DMS114 treated with DMSO at 0.1 percent for 48 hours (cell line): ENCODE measurements around the gene SPRR2A.
"Not testable (repeated sequence)": the region's sequence is repeated elsewhere in the genome, so short reads cannot be mapped to it uniquely, and the experiment has no call there.

Experiments
- DNase-seq: peaks from one replicate; lab custom pipeline; 2025; ENCODE audit not compliant: unreplicated experiment; lab: John Stamatoyannopoulos, UW

Gene SPRR2A

DNA sequence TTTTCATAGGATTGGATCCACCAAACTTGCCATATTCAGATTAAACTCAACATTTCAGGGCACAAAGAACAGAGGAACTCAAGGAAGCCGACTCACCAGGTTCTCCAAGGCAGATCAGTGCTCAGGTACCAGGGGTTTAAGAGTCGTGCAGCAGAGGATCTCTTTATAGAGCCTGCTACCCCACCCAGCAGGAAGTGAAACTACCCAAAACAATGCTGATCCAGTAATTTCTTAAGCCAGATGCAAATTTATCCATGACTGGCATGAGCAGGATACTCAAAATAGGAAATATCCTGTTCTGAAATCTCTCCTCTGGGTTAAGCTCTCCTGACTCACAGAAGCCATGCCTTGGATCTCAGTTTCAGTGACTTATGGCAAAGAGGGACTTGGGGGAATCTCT is at the start of gene SPRR2A:
TSS of gene SPRR2A (minus strand) at position 138 of the 400 bp plus-strand sequence. CDS start 777 bp downstream, outside the sequence.
- DNase-seq: no peak

GRCh38 chr1:153100245-153100644 is 42.9 kb upstream of the SPRR2A start:
- DNase-seq: no peak

DNA sequence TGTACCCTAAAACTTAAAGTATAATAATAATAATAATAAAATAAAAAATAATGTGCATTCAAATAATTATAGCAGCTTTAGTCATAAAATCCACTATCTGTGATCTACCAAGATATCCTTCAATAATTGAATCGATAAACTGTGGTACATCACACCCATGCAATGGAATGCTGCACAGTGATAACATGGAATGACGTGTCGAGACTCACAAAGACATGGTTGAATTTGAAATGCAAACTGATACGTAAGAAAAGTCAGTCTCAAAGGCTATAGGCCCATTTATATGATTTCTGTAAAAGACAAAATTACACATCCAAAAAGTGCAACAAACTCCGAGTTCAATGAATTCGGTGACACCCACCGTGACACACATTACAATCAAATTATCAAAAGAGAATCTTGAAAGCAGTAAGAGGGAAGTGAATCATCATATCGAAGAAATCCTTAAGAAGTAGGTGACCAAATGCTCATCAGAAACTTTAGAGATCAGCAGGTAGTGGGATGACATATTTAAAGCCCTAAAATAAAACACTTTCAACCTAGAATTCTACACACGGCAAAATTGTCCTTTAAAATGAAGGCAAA is 42.2 kb upstream of the SPRR2A start:
- no peak for DNase-seq

DNA sequence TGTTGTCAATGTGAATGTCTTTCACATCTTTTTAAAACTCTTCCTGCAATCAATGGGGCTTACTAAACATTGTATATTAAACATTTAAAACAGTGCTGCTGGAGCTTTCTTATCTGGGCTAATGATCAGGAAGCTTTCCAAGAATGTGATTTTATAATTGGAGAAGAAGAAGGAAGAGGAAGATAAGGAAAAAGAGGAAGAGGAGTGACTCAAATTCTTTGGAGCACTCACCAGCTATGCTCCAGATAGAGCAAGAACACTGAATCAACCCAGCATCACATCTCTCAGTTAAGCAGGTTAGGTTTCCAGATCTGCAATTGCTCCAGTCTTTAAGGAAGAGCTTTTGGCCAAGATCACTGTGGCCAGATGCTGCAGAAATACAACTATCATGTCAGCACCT is 38.5 kb upstream of the SPRR2A start:
- DNase-seq: no peak

DNA sequence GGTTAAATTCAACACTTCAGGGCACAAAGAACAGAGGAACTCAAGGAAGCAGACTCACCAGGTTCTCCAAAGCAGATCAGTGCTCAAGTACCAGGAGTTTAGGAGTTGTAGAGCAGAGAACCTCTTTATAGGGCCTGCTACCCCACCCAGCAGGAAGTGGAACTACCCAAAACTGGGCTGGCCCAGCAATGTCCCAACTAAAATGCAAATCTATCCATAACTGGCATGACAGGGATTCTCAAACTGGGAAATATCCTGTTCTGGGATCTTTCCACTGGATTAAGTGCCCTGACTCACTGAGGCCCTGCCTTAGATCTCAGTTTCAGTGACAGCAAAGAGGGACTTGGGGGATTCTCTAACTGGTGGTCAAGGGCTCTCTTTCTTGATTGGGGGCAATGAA is 37.1 kb upstream of the SPRR2A start, which contains the start of gene SPRR2E:
TSS of gene SPRR2E (minus strand) at position 101 of the 400 bp plus-strand sequence. CDS start 775 bp downstream, outside the sequence.
- DNase-seq: no peak

GRCh38 chr1:153087652-153088051 is 30.3 kb upstream of the SPRR2A start:
- no peak for DNase-seq

GRCh38 chr1:153081736-153082135 is 24.4 kb upstream of the SPRR2A start:
- no peak for DNase-seq

GRCh38 chr1:153072806-153073726 is 15.8 kb upstream of the SPRR2A start:
- no peak for DNase-seq

DNA sequence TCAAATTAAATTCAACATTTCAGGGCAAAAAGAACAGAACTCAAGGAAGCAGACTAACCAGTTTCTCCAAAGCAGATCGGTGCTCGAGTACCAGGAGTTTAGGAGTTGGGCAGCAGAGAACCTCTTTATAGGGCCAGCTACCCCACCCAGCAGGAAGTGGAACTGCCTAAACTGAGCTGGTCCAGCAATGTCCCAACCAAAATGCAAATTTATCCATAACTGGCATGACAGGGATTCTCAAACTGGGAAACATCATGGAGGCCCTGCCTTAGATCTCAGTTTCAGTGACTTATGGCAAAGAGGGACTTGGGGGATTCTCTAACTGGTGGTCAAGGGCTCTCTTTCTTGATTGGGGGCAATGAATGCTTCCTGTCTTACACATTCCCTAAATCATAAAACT is 14.2 kb upstream of the SPRR2A start, which contains the start of gene SPRR2B:
TSS of gene SPRR2B (minus strand) at position 101 of the 400 bp plus-strand sequence. CDS start 772 bp downstream, outside the sequence.
- DNase-seq: no peak

DNA sequence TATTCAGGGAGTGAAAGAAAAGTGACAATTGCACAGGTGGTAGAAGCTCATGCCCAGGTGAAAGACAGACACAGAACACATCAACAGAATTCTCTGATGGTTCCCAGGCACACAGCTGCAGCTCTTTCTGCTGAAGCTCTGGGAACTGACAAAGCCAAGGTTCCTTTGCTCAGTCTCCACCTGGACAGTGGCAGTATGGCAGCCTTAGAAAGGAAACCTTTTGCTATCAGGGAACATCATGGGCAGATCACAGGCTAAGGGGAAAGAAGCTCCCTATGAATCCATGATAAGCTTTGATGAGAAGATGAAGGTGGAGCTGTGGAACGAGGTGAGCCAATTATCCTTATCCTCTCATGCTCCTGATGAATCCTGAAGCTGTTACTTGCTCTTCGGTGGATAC is 12.9 kb upstream of the SPRR2A start:
- DNase-seq: no peak

- DNase-seq: no peak
These were observed 1.8 kb upstream of the SPRR2A start for GRCh38 chr1:153058826-153059784.

DNA sequence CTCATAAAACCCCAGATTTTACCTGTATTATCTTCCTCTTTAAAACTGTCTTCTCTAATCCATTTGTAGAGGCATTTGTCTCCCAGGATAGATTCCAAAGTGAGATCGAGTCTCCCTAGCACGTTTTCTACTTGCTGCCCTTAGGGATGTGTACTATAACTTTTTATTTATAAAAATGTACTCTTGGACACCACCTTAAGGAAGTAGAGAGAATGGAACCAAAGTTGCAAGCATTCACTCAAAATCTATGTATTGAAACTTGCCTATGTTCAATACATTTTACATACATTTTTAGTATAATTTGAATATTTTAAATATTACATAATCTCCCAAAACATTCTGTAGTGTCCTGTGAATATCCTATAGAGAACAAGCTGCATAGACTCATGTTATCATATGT is 842 bp upstream of the SPRR2A start:
- DNase-seq: no peak

GRCh38 chr1:153056111-153056510 is 1.2 kb downstream of the SPRR2A start:
- not testable (repeated sequence) for DNase-seq

DNA sequence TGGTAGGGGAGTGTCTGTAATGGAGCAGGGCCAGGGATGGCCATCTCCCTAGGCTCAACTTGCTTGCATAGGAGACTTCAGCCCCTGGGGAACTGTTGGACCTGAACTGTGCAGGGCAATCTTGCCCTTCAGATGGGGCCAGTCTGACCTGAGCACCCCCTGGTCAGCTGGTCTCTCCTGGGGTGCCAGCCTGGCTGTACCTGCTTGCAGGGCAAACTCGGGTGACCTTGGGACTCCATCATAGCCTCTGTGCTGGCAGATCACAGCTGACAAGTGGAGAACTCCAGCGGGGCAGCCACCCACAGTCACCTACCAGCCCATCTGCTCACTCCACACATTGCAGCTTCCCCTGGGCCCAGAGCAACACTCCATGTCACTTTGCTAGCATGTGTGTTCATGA is 8.1 kb downstream of the SPRR2A start:
- DNase-seq: no peak

DNA sequence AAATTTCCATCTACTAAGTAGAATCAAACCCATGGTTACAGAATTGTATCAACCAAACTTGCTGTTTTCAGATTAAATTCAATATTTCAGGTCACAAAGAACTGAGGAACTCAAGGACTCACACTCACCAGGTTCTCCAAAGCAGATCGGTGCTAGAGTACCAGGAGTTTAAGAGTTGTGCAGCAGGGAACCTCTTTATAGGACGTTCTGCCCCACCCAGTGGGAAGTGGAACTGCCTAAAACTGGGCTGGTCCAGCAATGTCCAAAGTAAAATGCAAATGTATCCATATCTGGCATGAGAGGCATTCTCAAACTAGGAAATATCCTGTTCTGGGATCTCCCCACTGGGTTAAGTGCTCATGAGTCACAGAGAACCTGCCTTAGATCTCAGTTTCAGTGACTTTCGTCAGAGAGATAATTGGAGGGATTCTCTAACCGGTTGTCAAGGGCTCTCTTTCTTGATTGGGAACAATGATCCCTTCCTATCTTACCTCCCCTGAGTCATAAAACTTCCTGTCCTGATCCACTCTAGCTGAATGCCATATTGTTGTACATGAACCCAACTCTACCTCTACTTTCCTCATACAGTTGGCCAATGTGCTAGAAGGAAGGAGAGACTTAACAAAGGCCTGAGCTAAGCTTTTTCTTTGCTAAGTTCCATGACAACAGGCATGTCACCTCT is 16.2 kb downstream of the SPRR2A start, which contains the start of gene SPRR2D:
TSS of gene SPRR2D (minus strand) at position 171 of the 682 bp plus-strand sequence. CDS start 774 bp downstream, outside the sequence.
- DNase-seq: no peak

GRCh38 chr1:153035211-153035610 is 22.1 kb downstream of the SPRR2A start:
- no peak for DNase-seq

- no peak for DNase-seq
These were observed 24.5 kb downstream of the SPRR2A start for GRCh38 chr1:153032677-153033308.

GRCh38 chr1:153032073-153032472 is 25.2 kb downstream of the SPRR2A start:
- DNase-seq: no peak

- no peak for DNase-seq
These were observed 26.4 kb downstream of the SPRR2A start, which contains the start of gene SPRR1B for GRCh38 chr1:153030895-153031294. SPRR1B (plus strand) TSS chr1:153031203; CDS start chr1:153032346, 1,143 bp downstream.

DNA sequence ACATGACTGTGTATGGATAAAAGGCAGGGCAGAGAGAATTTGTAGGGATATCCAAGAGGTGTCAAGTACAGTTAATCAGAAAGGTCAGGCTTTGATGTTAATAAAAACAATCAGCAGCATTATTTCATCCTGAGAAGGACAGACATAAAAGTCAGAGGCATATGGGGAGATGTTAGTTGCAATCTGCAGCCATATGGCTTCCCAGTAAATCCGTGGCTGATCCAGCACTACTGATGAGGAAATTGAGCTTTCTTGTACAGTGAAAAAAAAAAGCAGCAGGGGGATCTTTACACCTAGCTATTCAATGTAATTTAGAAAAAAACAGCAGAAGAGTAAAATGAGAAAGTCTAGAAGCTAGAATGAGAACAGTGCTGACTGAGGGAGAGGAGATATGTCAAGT is 28.5 kb downstream of the SPRR2A start:
- DNase-seq: no peak
